ENCODE data around the gene ACTL7A.
"Not testable (repeated sequence)": the region's sequence is repeated elsewhere in the genome, so short reads cannot be mapped to it uniquely, and the experiment has no call there.

ACTL7A gene

GRCh38 chr9:108838017-108838416, 24.0 kb upstream of the ACTL7A start:
- H3K4me3 ChIP-seq (ENCODE audit: severe bottlenecking), result no peak overlapping the region
- H3K9me3 ChIP-seq (ENCODE audit: severe bottlenecking), result no peaks in the 10 kb centered on the region
- peak; percentile 55 for ATAC-seq (ENCODE audit: low read depth)
- TF ChIP-seq, protein P1, sequence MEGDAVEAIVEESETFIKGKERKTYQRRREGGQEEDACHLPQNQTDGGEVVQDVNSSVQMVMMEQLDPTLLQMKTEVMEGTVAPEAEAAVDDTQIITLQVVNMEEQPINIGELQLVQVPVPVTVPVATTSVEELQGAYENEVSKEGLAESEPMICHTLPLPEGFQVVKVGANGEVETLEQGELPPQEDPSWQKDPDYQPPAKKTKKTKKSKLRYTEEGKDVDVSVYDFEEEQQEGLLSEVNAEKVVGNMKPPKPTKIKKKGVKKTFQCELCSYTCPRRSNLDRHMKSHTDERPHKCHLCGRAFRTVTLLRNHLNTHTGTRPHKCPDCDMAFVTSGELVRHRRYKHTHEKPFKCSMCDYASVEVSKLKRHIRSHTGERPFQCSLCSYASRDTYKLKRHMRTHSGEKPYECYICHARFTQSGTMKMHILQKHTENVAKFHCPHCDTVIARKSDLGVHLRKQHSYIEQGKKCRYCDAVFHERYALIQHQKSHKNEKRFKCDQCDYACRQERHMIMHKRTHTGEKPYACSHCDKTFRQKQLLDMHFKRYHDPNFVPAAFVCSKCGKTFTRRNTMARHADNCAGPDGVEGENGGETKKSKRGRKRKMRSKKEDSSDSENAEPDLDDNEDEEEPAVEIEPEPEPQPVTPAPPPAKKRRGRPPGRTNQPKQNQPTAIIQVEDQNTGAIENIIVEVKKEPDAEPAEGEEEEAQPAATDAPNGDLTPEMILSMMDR (IDR thresholded peaks at IDR 0.05; ENCODE audit: poor library complexity, severe bottlenecking), result no peak
- peak; percentile 66 for DNase-seq (ENCODE audit: low spot score)
- no peaks in the 10 kb centered on the region for H3K27me3 ChIP-seq (ENCODE audit: insufficient read depth, poor library complexity, severe bottlenecking)
- H3K4me1 ChIP-seq (ENCODE audit: insufficient read depth, poor library complexity, severe bottlenecking), result peaks cover 40% of the 10 kb centered on the region
- H3K27ac ChIP-seq (ENCODE audit: poor library complexity, severe bottlenecking), result peak overlapping the region; percentile 100
- no peaks in the 10 kb centered on the region for H3K36me3 ChIP-seq (ENCODE audit: low read depth)

DNA sequence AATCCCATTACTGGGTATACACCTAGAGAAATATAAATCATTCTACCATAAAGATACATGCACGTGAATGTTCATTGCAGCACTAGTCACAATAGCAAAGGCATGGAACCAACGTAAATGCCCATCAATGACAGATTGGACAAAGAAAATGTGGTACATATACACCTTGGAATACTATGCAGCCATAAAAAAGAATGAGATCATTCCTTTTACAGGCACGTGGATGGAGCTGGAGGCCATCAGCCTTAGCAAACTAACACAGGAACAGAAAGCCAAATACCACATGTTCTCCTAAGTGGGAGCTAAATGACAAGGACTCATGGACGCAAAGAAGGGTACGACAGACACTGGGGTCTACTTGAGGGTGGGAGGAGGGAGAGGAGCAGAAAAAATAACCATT, 22.5 kb upstream of the ACTL7A start:
- H3K9me3 ChIP-seq (ENCODE audit: severe bottlenecking); ATAC-seq (ENCODE audit: low read depth); H3K4me3 ChIP-seq (ENCODE audit: severe bottlenecking); H3K27me3 ChIP-seq (ENCODE audit: insufficient read depth, poor library complexity, severe bottlenecking); DNase-seq (ENCODE audit: low spot score); H3K36me3 ChIP-seq (ENCODE audit: low read depth): not testable (repeated sequence)
- peaks cover 43% of the 10 kb centered on the region for H3K4me1 ChIP-seq (ENCODE audit: insufficient read depth, poor library complexity, severe bottlenecking)
- H3K27ac ChIP-seq (ENCODE audit: poor library complexity, severe bottlenecking), result peak overlapping the region; percentile 100

DNA sequence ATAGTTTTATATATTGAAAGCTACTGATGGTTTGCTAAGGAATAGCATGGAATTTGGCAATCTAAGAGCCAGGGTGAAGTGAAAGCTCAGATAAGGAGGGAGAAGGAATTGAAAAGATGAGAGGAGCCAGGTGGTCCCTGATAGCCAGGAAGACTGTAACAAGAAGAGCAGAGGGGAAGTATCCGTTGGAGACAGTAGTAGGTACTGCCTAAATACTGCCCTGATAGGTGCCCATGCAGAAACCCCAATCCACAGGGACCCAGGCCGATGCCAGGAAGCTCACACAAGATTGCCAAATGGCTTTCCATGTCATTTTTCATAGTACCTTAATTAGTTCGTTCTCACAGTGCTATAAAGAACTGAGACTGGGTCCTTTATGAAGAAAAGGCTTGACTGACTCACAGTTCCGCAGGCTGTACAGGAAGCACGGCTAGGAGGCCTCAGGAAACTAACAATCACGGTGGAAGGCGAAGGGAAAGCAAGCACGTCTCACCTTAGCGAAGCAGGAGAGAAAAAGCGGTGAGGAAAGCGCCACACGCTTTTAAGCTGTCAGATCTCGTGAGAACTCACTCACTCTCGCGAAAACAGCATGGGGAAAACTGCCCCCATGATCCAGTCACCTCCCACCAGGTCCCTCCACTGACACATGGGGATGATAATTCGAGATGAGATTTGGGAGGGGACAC, 19.3 kb upstream of the ACTL7A start:
- H3K36me3 ChIP-seq (ENCODE audit: low read depth), result no peaks in the 10 kb centered on the region
- H3K27me3 ChIP-seq (ENCODE audit: insufficient read depth, poor library complexity, severe bottlenecking), result no peaks in the 10 kb centered on the region
- no peak overlapping the region for H3K4me3 ChIP-seq (ENCODE audit: severe bottlenecking)
- TF ChIP-seq, protein P1 (IDR thresholded peaks at IDR 0.05; ENCODE audit: poor library complexity, severe bottlenecking), result no peak
- no peak for ATAC-seq (ENCODE audit: low read depth)
- no peak overlapping the region for H3K27ac ChIP-seq (ENCODE audit: poor library complexity, severe bottlenecking)
- DNase-seq (ENCODE audit: low spot score), result no peak
- H3K9me3 ChIP-seq (ENCODE audit: severe bottlenecking), result no peaks in the 10 kb centered on the region
- peaks cover 19% of the 10 kb centered on the region for H3K4me1 ChIP-seq (ENCODE audit: insufficient read depth, poor library complexity, severe bottlenecking)

GRCh38 chr9:108844391-108844790, 17.7 kb upstream of the ACTL7A start:
- no peak overlapping the region for H3K4me3 ChIP-seq (ENCODE audit: severe bottlenecking)
- DNase-seq (ENCODE audit: low spot score) (no peak), ATAC-seq (ENCODE audit: low read depth) (no peak)
- no peaks in the 10 kb centered on the region for H3K9me3 ChIP-seq (ENCODE audit: severe bottlenecking)
- TF ChIP-seq, protein P1 (IDR thresholded peaks at IDR 0.05; ENCODE audit: poor library complexity, severe bottlenecking), result no peak
- H3K4me1 ChIP-seq (ENCODE audit: insufficient read depth, poor library complexity, severe bottlenecking), result peaks cover 9% of the 10 kb centered on the region
- no peak overlapping the region for H3K27ac ChIP-seq (ENCODE audit: poor library complexity, severe bottlenecking)
- H3K27me3 ChIP-seq (ENCODE audit: insufficient read depth, poor library complexity, severe bottlenecking), result no peaks in the 10 kb centered on the region
- H3K36me3 ChIP-seq (ENCODE audit: low read depth), result no peaks in the 10 kb centered on the region

DNA sequence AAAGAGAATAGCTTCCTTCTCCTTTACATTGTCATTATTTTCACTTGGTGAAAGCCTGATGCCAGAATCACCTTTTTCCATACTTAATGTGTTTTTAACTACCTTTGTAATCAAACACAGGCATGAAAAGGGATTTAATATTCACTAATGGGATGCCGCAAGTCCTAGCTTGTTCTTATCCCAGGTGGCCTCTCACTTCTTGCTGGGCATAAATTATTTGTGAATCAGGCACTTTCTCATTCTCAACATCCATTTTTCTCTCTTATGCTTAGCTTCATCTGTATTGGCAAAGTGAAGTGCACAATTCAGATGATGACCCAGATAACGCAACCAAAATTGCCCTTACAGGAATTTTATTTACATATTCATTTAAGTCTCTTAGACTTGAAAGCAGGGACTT, 17.2 kb upstream of the ACTL7A start:
- DNase-seq (ENCODE audit: low spot score), result no peak
- no peak overlapping the region for H3K27ac ChIP-seq (ENCODE audit: poor library complexity, severe bottlenecking)

More for the DNA sequence above, 17.2 kb upstream of the ACTL7A start:
- Histone ChIP-seq H3K9me3 (ENCODE audit: severe bottlenecking) (no peaks in the 10 kb centered on the region), H3K27me3 (ENCODE audit: insufficient read depth, poor library complexity, severe bottlenecking) (no peaks in the 10 kb centered on the region), H3K4me3 (ENCODE audit: severe bottlenecking) (no peak overlapping the region), H3K36me3 (ENCODE audit: low read depth) (no peaks in the 10 kb centered on the region), H3K4me1 (ENCODE audit: insufficient read depth, poor library complexity, severe bottlenecking) (peaks cover 9% of the 10 kb centered on the region)
- ATAC-seq (ENCODE audit: low read depth), result no peak
- TF ChIP-seq, protein P1 (IDR thresholded peaks at IDR 0.05; ENCODE audit: poor library complexity, severe bottlenecking), result no peak
